A673 (cell line): ENCODE data around the gene USP12. TPM values are rescaled to one million over a fixed set of nuclear protein-coding genes. Genes with fewer than 3 reads are reported as not detected.

ENCODE experiments used
- BruUV-seq: library from RNA; stranded (reverse); fragments of 400-500 nt; replicated peaks from 2 replicates; lab custom pipeline; 2021; lab: Mats Ljungman, UMichigan
- CTCF ChIA-PET: fragments of 300-600 bp; sonication (Branson Sonifier 250); formaldehyde crosslinking; loops from one replicate; lab custom pipeline; 2022; ENCODE audit warnings: antibody characterized with exemption; lab: Charles Lee
- POLR2A ChIA-PET: fragments of 300-600 bp; sonication (Branson Sonifier 250); formaldehyde crosslinking; loops from one replicate; lab custom pipeline; 2022; ENCODE audit warnings: antibody characterized with exemption; ENCODE audit not compliant: low non-redundant PET; lab: Charles Lee
- DNase-seq: peaks from one replicate; pipeline ENCODE4 v3.0.0-alpha.2; 2015; ENCODE audit warnings: low spot score
- H3K27ac ChIP-seq: fragments of 200-600 bp; sonication (generic); 2 replicates; pipeline ENCODE4 v1.5.1; 2016; ENCODE audit warnings: mixed run types, low read depth, mild to moderate bottlenecking, mixed read lengths, antibody characterized with exemption, low read length; ENCODE audit not compliant: poor library complexity, severe bottlenecking
- H3K27me3 ChIP-seq: fragments of 200-600 bp; sonication (generic); replicated peaks from 2 replicates; pipeline ENCODE4 v1.6.1; 2017; ENCODE audit warnings: mixed run types, low read depth, mild to moderate bottlenecking, mixed read lengths, antibody characterized with exemption, low read length; ENCODE audit not compliant: insufficient read depth, poor library complexity
- H3K36me3 ChIP-seq: fragments of 200-600 bp; sonication (generic); 2 replicates; pipeline ENCODE4 v1.6.1; 2016; ENCODE audit warnings: mixed run types, mild to moderate bottlenecking, mixed read lengths, antibody characterized with exemption, low read length; ENCODE audit not compliant: insufficient read depth, poor library complexity, severe bottlenecking
- H3K4me1 ChIP-seq: fragments of 200-600 bp; sonication (generic); 2 replicates; pipeline ENCODE4 v1.6.1; 2017; ENCODE audit warnings: mixed run types, mild to moderate bottlenecking, mixed read lengths, antibody characterized with exemption, low read length; ENCODE audit not compliant: insufficient read depth, poor library complexity, severe bottlenecking
- H3K4me3 ChIP-seq: fragments of 200-600 bp; sonication (generic); 2 replicates; pipeline ENCODE4 v1.5.1; 2016; ENCODE audit warnings: low read depth, mixed run types, mild to moderate bottlenecking, mixed read lengths, low read length; ENCODE audit not compliant: poor library complexity, severe bottlenecking
- H3K9me3 ChIP-seq: fragments of 200-600 bp; sonication (generic); 2 replicates; pipeline ENCODE4 v1.6.1; 2016; ENCODE audit warnings: mixed run types, low read depth, mild to moderate bottlenecking, mixed read lengths, antibody characterized with exemption, low read length; ENCODE audit not compliant: poor library complexity, severe bottlenecking
- CTCF ChIP-seq: fragments of 300-800, 200-600 bp; sonication (generic); conservative IDR thresholded peaks from 2 replicates; pipeline ENCODE4 v1.5.1; 2017; ENCODE audit warnings: low read depth, mild to moderate bottlenecking, antibody characterized with exemption, low read length, moderate library complexity, mixed read lengths
- EZH2 ChIP-seq: fragments of 200-600 bp; sonication (generic); IDR thresholded peaks from 2 replicates; pipeline ENCODE4 v1.6.1; 2017; ENCODE audit warnings: borderline replicate concordance, low read depth, mild to moderate bottlenecking, mixed read lengths, antibody characterized with exemption, low read length; ENCODE audit not compliant: poor library complexity, severe bottlenecking
- intact Hi-C: fragments of 100-400 bp; cut with micrococcal nuclease; formaldehyde crosslinking; loops from one replicate; pipeline ENCODE4 v1.10.0; 2022; ENCODE audit not compliant: unreplicated experiment
- total RNA-seq: library from RNA; stranded (reverse); gene quantifications from 2 replicates; pipeline ENCODE4 v1.2.3, GENCODE V29; 2021

The USP12 gene
- total RNA-seq, 1 experiment from 2014 or later, result 16.6 TPM

GRCh38 chr13:27170516-27171243 lies 931 bp downstream of the USP12 start:
- H3K36me3 ChIP-seq, result no peaks in the 10 kb centered on the region
- peak; percentile 45 for DNase-seq
- peak overlapping the region; percentile 76 for H3K27ac ChIP-seq
- H3K9me3 ChIP-seq, result no peaks in the 10 kb centered on the region
- ChIA-PET POLR2A (interaction anchor here (0.6 kb wide), 1 partner anchor 457 kb away, joined by 3 read pairs; no protein-coding TSS in a partner anchor), CTCF (no interaction called here)
- intact Hi-C loops, result loop anchor here (5.0 kb wide), 1 partner anchor 82 kb away; the partner anchor contains the start of gene RPL21
- H3K27me3 ChIP-seq, result no peaks in the 10 kb centered on the region
- BruUV-seq, result no TSS peak
- H3K4me3 ChIP-seq, result peak overlapping the region; percentile 87
- H3K4me1 ChIP-seq, result peaks cover 21% of the 10 kb centered on the region
- TF ChIP-seq EZH2, result no peak
- TF ChIP-seq CTCF, result no peak

GRCh38 chr13:27170221-27170515 lies 1.4 kb downstream of the USP12 start:
- Histone ChIP-seq H3K36me3 (no peaks in the 10 kb centered on the region), H3K4me3 (peak overlapping the region; percentile 87), H3K9me3 (no peaks in the 10 kb centered on the region), H3K27me3 (no peaks in the 10 kb centered on the region), H3K4me1 (peaks cover 19% of the 10 kb centered on the region), H3K27ac (no peak overlapping the region)
- POLR2A ChIA-PET, result no interaction called here
- DNase-seq, result peak; percentile 32
- CTCF ChIA-PET, result no interaction called here
- TSS peak; percentile 34 for BruUV-seq
- intact Hi-C loops, result loop anchor here (5.0 kb wide), 1 partner anchor 82 kb away; the partner anchor contains the start of gene RPL21
- TF ChIP-seq CTCF, result no peak
- TF ChIP-seq EZH2, result no peak

- no TSS peak for BruUV-seq
- no peaks in the 10 kb centered on the region for H3K36me3 ChIP-seq
- H3K27me3 ChIP-seq, result no peaks in the 10 kb centered on the region
- intact Hi-C loops, result no loop called here
- POLR2A ChIA-PET, result no interaction called here
- no peak overlapping the region for H3K4me3 ChIP-seq
- peaks cover 13% of the 10 kb centered on the region for H3K4me1 ChIP-seq
- no peaks in the 10 kb centered on the region for H3K9me3 ChIP-seq
- CTCF ChIA-PET, result no interaction called here
- no peak overlapping the region for H3K27ac ChIP-seq
- DNase-seq, result no peak
- TF ChIP-seq EZH2 (no peak), CTCF (no peak)
Measured at GRCh38 chr13:27168906-27169657, 2.5 kb downstream of the USP12 start.
